Central memory CD4-positive, alpha-beta T cell (primary cell): ENCODE measurements around the gene NCR3LG1.
A peak's percentile ranks its signal among the peaks of the same experiment; 100 is the strongest.

ENCODE experiments used
- DNase-seq: peaks from one replicate; pipeline ENCODE4 v3.0.0; 2022
- total RNA-seq, 3 experiments: gene quantifications; one replicate each; lab custom pipeline; 2026; lab: John Stamatoyannopoulos, UW

The NCR3LG1 gene
- total RNA-seq, result 3.7 to 8.8 (median 3.8) reads per million in 3 experiments

GRCh38 chr11:17351510-17352176 lies at the start of gene NCR3LG1:
Gene NCR3LG1, plus strand, starts transcription at chr11:17351800. Its CDS starts 170 bp downstream, at chr11:17351970.
- DNase-seq, result peak; percentile 62

- no peak for DNase-seq
Observed at GRCh38 chr11:17313349-17314231, 38.0 kb upstream of the NCR3LG1 start.

DNA sequence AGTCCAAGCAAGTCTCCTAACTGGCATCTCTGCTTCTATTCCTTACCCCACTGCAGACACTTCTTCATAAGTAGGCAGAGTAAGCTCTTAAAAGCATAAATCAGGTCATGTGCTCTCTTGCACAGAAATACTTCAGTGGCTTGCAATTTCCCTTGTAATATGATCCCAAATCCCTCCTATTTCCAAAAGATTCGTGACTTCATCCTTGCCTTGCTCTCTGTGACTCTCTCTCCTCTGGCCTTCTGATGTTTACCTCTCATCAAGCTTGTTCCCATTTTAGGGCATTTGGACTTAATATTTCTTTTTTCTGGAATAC lies 37.4 kb upstream of the NCR3LG1 start:
- DNase-seq, result no peak

DNA sequence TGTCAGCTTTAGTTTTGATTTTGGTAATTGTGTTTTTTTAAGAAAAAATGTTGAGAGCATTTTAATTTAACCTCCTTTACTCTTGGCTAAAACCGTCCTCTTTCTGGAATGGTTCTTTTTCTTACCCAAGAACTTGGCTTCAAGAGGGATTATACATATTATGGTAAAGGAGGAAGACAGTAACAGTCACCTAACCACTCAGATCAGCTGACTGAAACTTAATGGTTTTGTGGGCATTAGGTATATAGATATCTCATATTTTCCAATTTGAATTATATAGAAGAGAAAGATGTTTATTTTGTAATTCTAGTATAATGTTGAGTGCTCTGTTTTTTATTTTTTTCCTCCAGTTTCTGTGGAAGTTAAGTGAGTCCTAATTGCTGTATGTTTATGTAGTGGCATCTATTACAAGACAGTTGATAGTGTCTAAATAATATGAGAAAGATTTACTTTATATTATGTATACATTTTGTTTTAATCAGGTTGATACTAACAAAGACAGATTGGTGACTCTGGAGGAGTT lies 36.6 kb upstream of the NCR3LG1 start:
- no peak for DNase-seq

DNA sequence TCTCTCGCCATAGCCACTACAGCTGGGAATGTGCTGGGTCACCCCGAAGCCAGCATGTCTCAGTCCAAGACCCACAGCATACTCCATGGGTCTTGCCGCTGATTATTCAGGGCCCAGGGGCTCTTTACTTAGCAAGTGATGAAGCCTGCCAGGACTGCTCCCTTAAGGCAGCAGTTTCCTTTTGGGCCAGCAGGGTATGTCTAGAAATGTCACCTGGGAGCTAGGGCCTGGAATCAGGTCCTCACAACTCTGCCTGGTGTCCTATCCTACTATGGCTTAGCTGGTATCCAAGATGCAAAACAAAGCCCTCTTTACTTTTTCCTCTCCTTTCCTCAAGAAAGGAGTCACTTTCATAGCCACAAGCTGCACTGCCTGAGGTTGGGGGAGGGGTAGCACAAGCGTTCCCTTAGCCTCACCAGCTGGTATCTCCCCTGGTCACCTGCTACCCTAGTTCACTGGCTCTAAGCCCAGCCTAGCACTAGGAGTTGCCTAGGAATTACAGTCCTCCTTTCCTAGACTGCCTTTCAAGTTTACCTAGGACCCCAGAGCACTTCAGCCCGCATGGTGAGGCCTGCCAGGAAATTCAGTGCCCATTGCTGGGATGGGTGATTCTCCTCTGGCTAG lies 22.6 kb upstream of the NCR3LG1 start:
- DNase-seq, result no peak

DNA sequence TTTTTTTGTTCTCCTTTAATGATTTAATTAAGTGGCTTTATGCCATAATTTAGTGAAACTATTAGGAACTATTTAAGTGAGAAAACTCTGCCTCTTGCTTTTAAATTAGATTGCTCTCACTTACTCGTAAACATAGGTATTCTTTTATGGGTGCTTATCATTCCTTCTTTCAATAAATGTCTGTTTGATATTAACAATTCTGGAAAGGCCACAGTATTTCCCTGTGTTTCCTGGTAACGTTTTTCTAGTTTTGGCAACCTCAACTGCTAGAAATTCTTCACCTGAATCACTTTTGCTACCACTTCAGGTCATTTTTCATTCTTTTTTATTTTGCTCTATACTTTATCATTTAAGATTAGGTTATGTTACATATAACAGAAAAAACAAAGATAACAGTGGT lies 19.9 kb upstream of the NCR3LG1 start:
- DNase-seq, result no peak

DNA sequence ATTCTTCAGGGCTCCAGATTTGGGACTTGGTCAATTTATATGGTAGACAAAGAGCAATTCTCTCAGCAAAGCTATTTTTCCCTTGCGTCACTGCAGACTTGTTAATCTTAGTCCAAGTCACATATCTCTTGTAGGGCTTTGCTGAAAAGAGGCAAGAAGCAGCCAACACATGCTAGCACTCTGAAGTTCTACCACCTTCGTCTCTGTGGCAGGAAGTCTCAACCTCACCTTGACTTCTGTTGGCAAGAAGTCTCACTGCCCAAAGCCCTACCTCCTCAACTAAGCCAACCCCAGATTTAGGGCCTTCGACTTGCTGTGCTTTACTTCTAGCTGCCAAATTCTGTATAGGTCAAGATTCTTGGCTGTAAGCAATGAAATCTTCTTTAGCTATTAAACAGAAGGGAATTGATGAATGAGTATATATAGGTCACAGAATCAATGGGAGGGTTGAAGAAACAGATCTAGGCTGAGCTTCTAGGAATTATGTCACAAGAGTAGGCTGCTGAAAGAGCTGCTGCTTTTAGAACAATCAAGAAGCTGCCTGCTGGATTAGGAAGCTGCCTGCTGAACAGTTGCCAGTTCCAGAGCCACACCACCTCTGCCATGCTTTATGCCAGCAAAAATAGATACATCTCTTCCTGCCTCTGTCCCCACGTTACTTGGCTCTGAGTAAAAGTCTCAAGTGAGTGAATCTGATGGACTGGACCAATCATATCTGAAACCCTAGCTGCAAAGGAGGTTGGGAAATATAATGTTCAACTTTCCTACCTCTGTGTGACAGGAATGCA lies 17.6 kb upstream of the NCR3LG1 start:
- no peak for DNase-seq

- no peak for DNase-seq
Observed at GRCh38 chr11:17343257-17343656, 8.3 kb upstream of the NCR3LG1 start.

DNA sequence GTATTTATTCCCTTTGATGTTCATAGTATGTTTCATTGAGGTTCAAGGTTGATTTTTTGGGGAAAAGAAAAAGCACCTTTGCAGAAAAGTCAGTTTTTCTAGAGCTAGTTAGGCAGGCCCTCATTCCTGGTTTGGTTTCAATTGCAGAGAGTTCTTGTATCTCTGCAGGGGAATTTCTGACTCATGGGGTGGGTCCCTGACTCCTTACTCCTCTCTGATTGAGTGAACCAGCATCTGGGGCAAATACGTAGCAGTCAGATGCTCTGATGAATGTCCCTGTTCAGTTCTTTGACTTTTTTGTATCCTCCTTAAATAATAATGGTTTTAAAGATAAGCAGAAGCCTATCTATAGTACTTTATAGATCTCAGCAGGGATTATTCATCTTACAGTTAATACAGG lies 7.7 kb upstream of the NCR3LG1 start:
- DNase-seq, result no peak

- DNase-seq, result no peak
Observed at GRCh38 chr11:17347676-17348075, 3.9 kb upstream of the NCR3LG1 start.

- no peak for DNase-seq
Observed at GRCh38 chr11:17350455-17351171, 987 bp upstream of the NCR3LG1 start.

GRCh38 chr11:17351172-17351509 lies 459 bp upstream of the NCR3LG1 start:
- DNase-seq, result no peak

GRCh38 chr11:17352950-17353820 lies 1.6 kb downstream of the NCR3LG1 start:
- DNase-seq, result peak; percentile 42

DNA sequence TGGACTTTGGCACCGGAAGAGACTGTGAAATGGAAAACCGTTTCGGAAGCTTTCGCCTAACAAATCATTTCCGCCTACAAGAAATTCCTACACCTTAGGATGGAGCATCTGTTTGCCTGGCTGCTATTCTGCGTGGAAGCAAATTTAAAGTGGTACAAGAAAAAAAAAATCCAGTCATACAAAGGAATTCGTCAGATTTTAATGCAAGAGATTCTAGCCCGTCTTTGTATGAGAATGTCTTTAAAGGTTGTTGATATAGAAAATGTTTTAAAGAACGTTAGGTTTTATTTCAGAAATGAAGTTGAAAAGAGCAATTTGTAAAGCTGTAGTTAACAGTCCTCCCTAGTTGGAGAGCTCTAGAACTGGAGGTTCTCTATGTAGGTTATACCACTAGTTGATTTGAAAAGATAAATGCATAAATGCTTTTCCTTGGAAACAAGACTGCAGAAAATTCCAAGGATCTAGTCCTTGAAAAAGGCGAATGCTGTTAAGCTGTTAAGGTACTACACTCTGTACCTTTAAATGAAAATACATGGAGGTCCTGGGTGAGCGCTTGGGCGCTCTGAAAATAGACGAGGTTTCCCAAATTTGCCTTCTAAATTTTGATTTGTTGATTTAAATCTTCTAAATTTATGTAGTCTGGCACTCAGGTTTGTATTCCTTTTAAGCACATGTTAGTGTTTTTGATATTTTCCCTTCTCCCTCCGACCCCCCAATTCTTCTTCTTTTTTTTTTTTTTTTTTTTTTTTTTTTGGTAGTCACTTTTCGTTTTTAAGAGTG lies 2.4 kb downstream of the NCR3LG1 start:
- no peak for DNase-seq

GRCh38 chr11:17354601-17354991 lies 3.0 kb downstream of the NCR3LG1 start:
- peak; percentile 56 for DNase-seq

GRCh38 chr11:17366495-17366894 lies 14.9 kb downstream of the NCR3LG1 start:
- no peak for DNase-seq

GRCh38 chr11:17368551-17368950 lies 17.0 kb downstream of the NCR3LG1 start:
- no peak for DNase-seq

DNA sequence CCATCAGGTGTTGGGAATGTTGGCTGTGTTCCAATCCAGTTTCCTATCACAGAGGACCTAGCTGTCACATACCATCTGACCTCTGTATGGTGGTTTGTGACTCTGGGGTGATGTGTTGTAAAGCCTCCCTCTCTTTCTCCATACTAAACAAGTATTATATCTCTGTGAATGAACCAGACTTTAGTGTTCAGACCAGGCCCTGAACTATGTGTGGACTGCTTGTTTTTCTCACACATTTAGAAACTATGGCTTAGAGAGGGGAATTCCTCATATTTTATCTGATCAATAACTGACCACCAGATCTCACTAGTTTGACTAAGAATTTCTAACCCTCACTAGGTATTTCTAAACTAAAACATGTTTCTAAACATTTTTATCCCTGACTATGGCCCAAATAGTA lies 17.5 kb downstream of the NCR3LG1 start:
- no peak for DNase-seq

DNA sequence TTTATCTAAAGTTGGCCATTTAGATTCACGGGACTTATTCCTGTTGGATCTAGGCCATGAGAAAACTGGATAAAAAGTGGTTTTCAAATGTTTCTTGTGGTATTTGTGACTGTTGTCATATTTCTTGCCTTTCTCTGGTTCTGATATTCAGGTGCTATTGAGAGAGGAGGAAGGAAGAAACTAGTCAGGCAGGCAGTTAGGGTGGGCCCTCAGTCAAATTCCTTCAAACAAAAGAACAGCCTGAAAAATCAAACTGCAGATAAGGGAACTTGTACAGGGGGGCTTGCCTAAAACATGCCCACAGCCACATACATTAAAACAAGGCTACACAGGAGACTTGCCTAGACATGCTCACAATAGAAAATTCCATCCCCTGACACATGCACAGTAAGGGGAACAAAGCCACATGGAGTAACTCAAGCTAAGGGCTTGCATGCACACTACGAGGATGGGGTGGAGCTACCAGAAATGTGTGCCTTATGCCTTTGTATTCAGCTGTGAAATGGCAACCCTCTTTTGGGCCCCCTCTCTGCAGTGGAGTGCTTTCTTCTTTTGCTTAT lies 18.2 kb downstream of the NCR3LG1 start:
- DNase-seq, result no peak

- no peak for DNase-seq
Observed at GRCh38 chr11:17371614-17372013, 20.0 kb downstream of the NCR3LG1 start.
